Tibial nerve (tissue), 3 donors: ENCODE results near the gene ITGAE.

Experiments used
- POLR2A ChIP-seq, 2 donors: fragments of 450-650 bp; IDR thresholded peaks; one replicate each; pipeline ENCODE4 v1.6.1; 2017; ENCODE audit warnings: antibody characterized with exemption in 2 of 2, mild to moderate bottlenecking in 2 of 2, moderate library complexity in 2 of 2
- TF ChIP-seq, protein P1 (sequence below), 5 experiments: fragments of 200-600 bp in 3 of 5; fragments of 450-650 bp in 2 of 5; sonication (generic) in 3 of 5; IDR thresholded peaks; one replicate each; pipeline ENCODE4 v1.5.1; 2016 to 2019; ENCODE audit warnings: antibody characterized with exemption in 5 of 5, mild to moderate bottlenecking in 3 of 5, moderate library complexity in 2 of 5

DNA sequence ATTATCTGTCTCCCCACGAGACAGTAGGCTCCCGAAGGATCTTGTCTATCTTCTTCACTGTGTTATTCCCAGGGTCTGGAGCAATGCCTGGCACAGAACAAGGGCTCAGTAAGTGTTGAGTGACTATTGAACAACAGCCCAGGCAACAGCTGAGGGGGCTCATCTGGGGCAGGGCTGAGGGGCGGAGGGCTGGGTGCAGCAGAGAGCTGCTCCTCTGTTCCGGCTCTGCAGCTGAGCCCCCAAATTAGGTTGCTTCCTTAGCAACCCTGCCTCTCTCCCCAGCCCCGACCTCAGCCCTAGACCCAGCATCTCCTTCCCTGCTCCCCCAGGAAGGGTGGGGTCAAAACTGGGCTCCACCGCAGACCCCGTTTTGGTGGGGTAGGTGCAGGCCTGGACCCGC lies 32.2 kb downstream of the ITGAE start:
- TF ChIP-seq, protein P1, sequence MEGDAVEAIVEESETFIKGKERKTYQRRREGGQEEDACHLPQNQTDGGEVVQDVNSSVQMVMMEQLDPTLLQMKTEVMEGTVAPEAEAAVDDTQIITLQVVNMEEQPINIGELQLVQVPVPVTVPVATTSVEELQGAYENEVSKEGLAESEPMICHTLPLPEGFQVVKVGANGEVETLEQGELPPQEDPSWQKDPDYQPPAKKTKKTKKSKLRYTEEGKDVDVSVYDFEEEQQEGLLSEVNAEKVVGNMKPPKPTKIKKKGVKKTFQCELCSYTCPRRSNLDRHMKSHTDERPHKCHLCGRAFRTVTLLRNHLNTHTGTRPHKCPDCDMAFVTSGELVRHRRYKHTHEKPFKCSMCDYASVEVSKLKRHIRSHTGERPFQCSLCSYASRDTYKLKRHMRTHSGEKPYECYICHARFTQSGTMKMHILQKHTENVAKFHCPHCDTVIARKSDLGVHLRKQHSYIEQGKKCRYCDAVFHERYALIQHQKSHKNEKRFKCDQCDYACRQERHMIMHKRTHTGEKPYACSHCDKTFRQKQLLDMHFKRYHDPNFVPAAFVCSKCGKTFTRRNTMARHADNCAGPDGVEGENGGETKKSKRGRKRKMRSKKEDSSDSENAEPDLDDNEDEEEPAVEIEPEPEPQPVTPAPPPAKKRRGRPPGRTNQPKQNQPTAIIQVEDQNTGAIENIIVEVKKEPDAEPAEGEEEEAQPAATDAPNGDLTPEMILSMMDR (IDR thresholded peaks at IDR 0.05): no peak
- TF ChIP-seq POLR2A (IDR thresholded peaks at IDR 0.05): no peak
